Measurements from ENCODE around the gene ZNF622. TPM values are rescaled to one million over a fixed set of nuclear protein-coding genes. Genes with fewer than 3 reads are reported as not detected.

Gene ZNF622
- total RNA-seq, 1 experiment from 2014 or later = 25.2 TPM

DNA sequence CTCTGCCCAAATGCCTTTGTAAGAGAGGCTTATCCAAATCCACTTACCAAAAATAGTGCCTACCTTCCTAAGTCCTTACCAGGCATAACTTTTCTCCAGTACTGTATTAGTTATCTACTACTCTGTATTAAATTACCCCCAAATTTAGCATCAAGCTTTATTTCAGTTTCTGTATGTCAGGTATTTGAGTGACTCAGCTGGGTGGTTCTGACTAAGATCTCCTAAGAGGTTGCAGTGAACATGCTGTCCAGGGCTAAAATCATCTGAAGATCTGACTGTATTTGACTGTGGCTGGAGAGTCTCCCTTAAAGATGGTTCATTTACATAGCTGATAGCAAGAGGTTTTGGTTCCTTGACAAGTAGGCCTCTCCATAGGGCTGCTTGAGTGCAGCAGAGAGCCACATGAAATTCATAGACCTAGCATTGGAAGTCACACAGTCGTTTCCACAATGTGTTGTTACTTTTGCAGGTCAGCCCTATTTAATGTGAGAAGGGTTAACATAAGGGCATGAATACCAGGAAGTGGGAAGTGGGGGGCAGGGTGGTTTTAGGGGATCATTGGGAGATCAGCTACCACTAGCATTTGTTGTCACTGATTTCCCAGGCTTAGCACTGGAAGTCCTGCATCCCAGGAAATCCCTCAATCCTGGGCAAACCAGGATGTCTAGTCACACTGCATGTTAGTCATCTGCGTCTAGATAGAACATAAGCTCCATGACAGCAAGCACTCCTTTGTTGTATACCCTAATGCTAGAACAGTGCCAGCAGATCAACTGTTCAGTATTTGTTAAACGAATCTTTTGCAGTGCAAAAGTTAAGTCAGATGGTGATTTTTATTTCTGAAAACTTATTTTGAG lies 2.0 kb upstream of the ZNF622 start:
- no peak for DNase-seq (ENCODE audit: low read depth, low spot score)
- intact Hi-C loops (cut with micrococcal nuclease) = no loop called here

More for the DNA sequence above, 2.0 kb upstream of the ZNF622 start:
- CTCF ChIA-PET = interaction anchor here (1.1 kb wide), 1 partner anchor 11 kb away, joined by 3 read pairs; no protein-coding TSS in a partner anchor
- POLR2A ChIA-PET = no interaction called here
- H3K27ac ChIP-seq (ENCODE audit: low read depth, low read length) = no peak overlapping the region
- H3K27me3 ChIP-seq (ENCODE audit: insufficient read depth, low read length) = no peaks in the 10 kb centered on the region
- H3K4me3 ChIP-seq (replicated peaks in 1 of 2; ENCODE audit: low read depth in 1 of 2, low read length in 2 of 2) = peak overlapping the region in 1 of 2 experiments; percentile 94; a peak in 1 of 4 replicates
- no peaks in the 10 kb centered on the region for H3K9me2 ChIP-seq (ENCODE audit: insufficient read depth)
- no peak for ATAC-seq
- TF ChIP-seq SP1 (IDR thresholded peaks at IDR 0.05; ENCODE audit: low read depth) (no peak), TCF7L2 (IDR thresholded peaks at IDR 0.05; ENCODE audit: borderline replicate concordance, extremely low read depth, insufficient read depth, insufficient read length) (no peak), CBX3 (IDR thresholded peaks at IDR 0.05; ENCODE audit: low read depth) (no peak), POLR2A (IDR thresholded peaks at IDR 0.05; ENCODE audit: borderline replicate concordance, extremely low read depth, insufficient read depth, insufficient read length) (no peak), RAD21 (IDR thresholded peaks at IDR 0.05; ENCODE audit: low read depth) (no peak), EZH2 (IDR thresholded peaks at IDR 0.05) (no peak), SRF (IDR thresholded peaks at IDR 0.05; ENCODE audit: low read depth) (no peak), ZNF274 (IDR thresholded peaks at IDR 0.05; ENCODE audit: low read depth, low read length) (no peak), JUND (IDR thresholded peaks at IDR 0.05) (no peak), EGR1 (IDR thresholded peaks at IDR 0.05; ENCODE audit: low read depth) (no peak), ELF1 (IDR thresholded peaks at IDR 0.05; ENCODE audit: borderline replicate concordance, low read depth) (no peak), FOSL1 (IDR thresholded peaks at IDR 0.05; ENCODE audit: low read depth) (no peak), EZH2phosphoT487 (IDR thresholded peaks at IDR 0.05; ENCODE audit: borderline replicate concordance) (no peak), ZFX (IDR thresholded peaks at IDR 0.05) (no peak)
- TF ChIP-seq, protein P1, sequence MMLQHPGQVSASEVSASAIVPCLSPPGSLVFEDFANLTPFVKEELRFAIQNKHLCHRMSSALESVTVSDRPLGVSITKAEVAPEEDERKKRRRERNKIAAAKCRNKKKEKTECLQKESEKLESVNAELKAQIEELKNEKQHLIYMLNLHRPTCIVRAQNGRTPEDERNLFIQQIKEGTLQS (IDR thresholded peaks at IDR 0.05) = no peak
- TF ChIP-seq, protein P2, sequence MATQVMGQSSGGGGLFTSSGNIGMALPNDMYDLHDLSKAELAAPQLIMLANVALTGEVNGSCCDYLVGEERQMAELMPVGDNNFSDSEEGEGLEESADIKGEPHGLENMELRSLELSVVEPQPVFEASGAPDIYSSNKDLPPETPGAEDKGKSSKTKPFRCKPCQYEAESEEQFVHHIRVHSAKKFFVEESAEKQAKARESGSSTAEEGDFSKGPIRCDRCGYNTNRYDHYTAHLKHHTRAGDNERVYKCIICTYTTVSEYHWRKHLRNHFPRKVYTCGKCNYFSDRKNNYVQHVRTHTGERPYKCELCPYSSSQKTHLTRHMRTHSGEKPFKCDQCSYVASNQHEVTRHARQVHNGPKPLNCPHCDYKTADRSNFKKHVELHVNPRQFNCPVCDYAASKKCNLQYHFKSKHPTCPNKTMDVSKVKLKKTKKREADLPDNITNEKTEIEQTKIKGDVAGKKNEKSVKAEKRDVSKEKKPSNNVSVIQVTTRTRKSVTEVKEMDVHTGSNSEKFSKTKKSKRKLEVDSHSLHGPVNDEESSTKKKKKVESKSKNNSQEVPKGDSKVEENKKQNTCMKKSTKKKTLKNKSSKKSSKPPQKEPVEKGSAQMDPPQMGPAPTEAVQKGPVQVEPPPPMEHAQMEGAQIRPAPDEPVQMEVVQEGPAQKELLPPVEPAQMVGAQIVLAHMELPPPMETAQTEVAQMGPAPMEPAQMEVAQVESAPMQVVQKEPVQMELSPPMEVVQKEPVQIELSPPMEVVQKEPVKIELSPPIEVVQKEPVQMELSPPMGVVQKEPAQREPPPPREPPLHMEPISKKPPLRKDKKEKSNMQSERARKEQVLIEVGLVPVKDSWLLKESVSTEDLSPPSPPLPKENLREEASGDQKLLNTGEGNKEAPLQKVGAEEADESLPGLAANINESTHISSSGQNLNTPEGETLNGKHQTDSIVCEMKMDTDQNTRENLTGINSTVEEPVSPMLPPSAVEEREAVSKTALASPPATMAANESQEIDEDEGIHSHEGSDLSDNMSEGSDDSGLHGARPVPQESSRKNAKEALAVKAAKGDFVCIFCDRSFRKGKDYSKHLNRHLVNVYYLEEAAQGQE (IDR thresholded peaks at IDR 0.05; ENCODE audit: low read depth) = no peak
- TF ChIP-seq, protein P3, sequence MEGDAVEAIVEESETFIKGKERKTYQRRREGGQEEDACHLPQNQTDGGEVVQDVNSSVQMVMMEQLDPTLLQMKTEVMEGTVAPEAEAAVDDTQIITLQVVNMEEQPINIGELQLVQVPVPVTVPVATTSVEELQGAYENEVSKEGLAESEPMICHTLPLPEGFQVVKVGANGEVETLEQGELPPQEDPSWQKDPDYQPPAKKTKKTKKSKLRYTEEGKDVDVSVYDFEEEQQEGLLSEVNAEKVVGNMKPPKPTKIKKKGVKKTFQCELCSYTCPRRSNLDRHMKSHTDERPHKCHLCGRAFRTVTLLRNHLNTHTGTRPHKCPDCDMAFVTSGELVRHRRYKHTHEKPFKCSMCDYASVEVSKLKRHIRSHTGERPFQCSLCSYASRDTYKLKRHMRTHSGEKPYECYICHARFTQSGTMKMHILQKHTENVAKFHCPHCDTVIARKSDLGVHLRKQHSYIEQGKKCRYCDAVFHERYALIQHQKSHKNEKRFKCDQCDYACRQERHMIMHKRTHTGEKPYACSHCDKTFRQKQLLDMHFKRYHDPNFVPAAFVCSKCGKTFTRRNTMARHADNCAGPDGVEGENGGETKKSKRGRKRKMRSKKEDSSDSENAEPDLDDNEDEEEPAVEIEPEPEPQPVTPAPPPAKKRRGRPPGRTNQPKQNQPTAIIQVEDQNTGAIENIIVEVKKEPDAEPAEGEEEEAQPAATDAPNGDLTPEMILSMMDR (IDR thresholded peaks at IDR 0.05 in 2 of 3, conservative IDR thresholded peaks at IDR 0.05 in 1 of 3; ENCODE audit: borderline replicate concordance in 1 of 3, insufficient read depth in 1 of 3, low read depth in 2 of 3, low read length in 2 of 3) = no peak
- TF ChIP-seq, protein P4, sequence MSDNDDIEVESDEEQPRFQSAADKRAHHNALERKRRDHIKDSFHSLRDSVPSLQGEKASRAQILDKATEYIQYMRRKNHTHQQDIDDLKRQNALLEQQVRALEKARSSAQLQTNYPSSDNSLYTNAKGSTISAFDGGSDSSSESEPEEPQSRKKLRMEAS (IDR thresholded peaks at IDR 0.05) = no peak
- H2AFZ ChIP-seq (ENCODE audit: low read depth, low read length, poor library complexity, severe bottlenecking) = no peak overlapping the region
- H3K79me2 ChIP-seq (ENCODE audit: insufficient read depth, low read length) = peaks cover 55% of the 10 kb centered on the region
- H3K4me1 ChIP-seq (ENCODE audit: control insufficient read depth in 1 of 2, insufficient read depth in 2 of 2, low read length in 2 of 2) = peaks cover 13 to 25% of the 10 kb centered on the region in 2 experiments
- no peaks in the 10 kb centered on the region for H4K20me1 ChIP-seq (ENCODE audit: insufficient read depth)
- H3K4me2 ChIP-seq (ENCODE audit: low read length) = peak overlapping the region; percentile 89
- H3K36me3 ChIP-seq (ENCODE audit: control insufficient read depth in 1 of 2, insufficient read depth in 2 of 2, low read length in 2 of 2) = peaks cover 7 to 11% of the 10 kb centered on the region in 2 experiments; a peak in 3 of 4 replicates
- RAD21 ChIA-PET (ENCODE audit: low non-redundant PET in 1 of 2, low total read pairs in 2 of 2, uncharacterized antibody in 2 of 2, unreplicated experiment in 2 of 2) = no interaction called here
- no peaks in the 10 kb centered on the region for H3K9me3 ChIP-seq (ENCODE audit: control insufficient read depth in 1 of 2, insufficient read depth in 1 of 2, low read depth in 1 of 2, low read length in 2 of 2)
- H3K9ac ChIP-seq (ENCODE audit: low read length) = no peak overlapping the region
- no TSS peak for BruUV-seq (replicated peaks)
